ENCODE data around the gene CYSTM1.

Gene CYSTM1

GRCh38 chr5:140260089-140260656, 85.2 kb downstream of the CYSTM1 start:
- no peak for DNase-seq

GRCh38 chr5:140261403-140262171, 86.6 kb downstream of the CYSTM1 start:
- DNase-seq = peak in 3 of 5 donors; percentile 26 to 63 (median 29)

GRCh38 chr5:140262221-140262620, 87.2 kb downstream of the CYSTM1 start:
- DNase-seq = no peak

DNA sequence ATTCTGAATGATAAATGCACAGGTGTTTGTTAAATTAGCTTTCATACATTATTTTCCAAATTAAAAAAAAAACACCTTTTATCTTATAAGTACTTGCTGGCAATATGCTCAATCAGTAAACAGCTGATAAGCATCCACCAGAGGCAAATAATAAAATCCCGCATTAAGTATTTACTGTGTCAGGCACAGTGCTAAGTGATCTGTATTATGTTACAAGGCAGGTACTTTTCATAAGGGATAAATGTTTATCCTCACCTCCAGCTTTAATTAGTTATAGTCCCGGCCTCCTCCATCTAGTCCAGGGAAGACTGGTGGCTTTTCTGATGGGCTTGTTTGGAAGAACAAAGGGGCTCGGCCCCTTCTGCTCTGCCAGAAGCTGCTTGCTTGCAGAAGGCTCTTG, 87.9 kb downstream of the CYSTM1 start:
- no peak for DNase-seq

GRCh38 chr5:140265845-140266244, 90.9 kb downstream of the CYSTM1 start:
- DNase-seq = no peak

GRCh38 chr5:140266471-140267200, 91.6 kb downstream of the CYSTM1 start:
- DNase-seq = no peak

DNA sequence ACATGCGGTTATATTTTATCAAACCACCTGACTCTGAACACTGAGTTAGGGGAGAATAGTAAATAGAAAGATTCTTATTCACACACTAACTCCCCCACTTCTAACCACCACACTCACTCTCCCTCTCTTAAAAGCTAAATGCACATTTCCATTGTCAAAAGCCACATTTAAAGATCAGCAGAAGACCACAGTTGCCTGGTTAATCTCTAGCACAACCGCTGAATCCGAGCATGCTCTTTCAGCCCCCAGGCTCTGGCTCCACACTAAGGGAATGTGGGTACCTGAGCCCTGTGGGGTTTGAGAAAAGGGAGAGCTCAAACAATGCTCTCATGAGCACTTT, 92.2 kb downstream of the CYSTM1 start:
- DNase-seq = no peak

GRCh38 chr5:140267559-140268018, 92.6 kb downstream of the CYSTM1 start:
- no peak for DNase-seq

GRCh38 chr5:140270008-140270407, 95.0 kb downstream of the CYSTM1 start:
- no peak for DNase-seq

DNA sequence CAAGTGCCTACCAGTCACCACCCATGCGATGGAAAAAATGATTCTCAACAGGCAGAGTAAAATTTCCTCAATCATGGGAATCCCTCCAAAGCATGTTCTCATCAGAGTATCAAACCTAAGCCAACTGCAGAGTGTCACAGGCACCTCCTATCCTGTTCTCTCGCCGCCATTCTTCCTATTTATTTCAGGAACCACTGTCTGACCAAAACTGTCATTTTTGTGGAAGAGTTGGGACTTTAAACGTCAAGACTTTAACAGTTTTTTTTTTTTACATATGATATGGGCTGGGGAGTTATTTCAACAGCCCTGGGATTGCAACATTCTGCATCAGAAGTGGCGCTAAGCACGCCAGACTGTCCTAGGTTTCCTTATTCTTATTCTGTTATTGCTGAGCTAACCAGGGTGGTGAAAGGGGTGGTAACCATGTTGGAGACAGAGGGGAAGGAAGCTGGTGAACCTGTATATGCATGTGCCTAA, 98.5 kb downstream of the CYSTM1 start:
- DNase-seq = no peak

GRCh38 chr5:140275837-140276236, 100.8 kb downstream of the CYSTM1 start:
- no peak for DNase-seq

GRCh38 chr5:140282266-140282665, 107.3 kb downstream of the CYSTM1 start:
- no peak for DNase-seq

DNA sequence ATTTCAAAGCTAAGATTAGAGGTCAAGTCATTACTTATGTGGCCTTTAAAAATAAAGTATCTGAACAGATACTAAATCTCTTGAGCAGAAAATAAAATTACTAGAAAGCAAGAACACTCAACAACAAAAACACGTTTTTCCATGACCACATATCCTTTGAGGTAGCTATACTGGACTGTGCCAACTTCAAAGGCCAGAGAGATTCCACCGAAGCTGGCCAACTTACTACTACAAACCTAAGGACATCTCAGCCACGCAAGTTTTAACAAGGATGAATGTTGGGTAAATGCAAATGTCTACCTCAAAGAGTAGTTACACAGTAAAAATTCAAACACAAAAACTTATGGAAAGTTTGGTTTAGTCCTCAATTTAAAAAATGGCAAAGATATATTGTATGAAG, 109.0 kb downstream of the CYSTM1 start:
- DNase-seq = no peak

- DNase-seq = no peak
Measured at GRCh38 chr5:140286424-140286823, 111.4 kb downstream of the CYSTM1 start.

- no peak for DNase-seq
Measured at GRCh38 chr5:140287801-140288521, 113.0 kb downstream of the CYSTM1 start.

GRCh38 chr5:140292212-140293036, 117.4 kb downstream of the CYSTM1 start:
- no peak for DNase-seq

All from T-helper 1 cell (primary cell).